ENCODE results near the gene RPH3AL. TPM values are rescaled to one million over a fixed set of nuclear protein-coding genes. Genes with fewer than 3 reads are reported as not detected.

RPH3AL gene
- total RNA-seq, 4 donors from 2014 or later, result 9.9 to 44.7 (median 21.5) TPM

- intact Hi-C loops (cut with DNase I; ENCODE audit: low total_unique reads), result no loop called here
- Histone ChIP-seq H3K27me3 (no peaks in the 10 kb centered on the region), H3K4me1 (no peaks in the 10 kb centered on the region), H3K27ac (no peak overlapping the region), H3K36me3 (no peaks in the 10 kb centered on the region), H3K9me3 (no peaks in the 10 kb centered on the region), H3K4me3 (no peak overlapping the region)
- no peak for DNase-seq
- no peak for TF ChIP-seq CTCF (IDR thresholded peaks at IDR 0.05)
- no peak for TF ChIP-seq POLR2A (IDR thresholded peaks at IDR 0.05)
Measured at GRCh38 chr17:305090-305976, 47.3 kb downstream of the RPH3AL start.

- no peaks in the 10 kb centered on the region for H3K9me3 ChIP-seq
- intact Hi-C loops (cut with DNase I; ENCODE audit: low total_unique reads), result no loop called here
- DNase-seq, result peak in 1 of 2 donors; percentile 39
- H3K4me3 ChIP-seq, result no peak overlapping the region
- no peaks in the 10 kb centered on the region for H3K4me1 ChIP-seq
- H3K27ac ChIP-seq, result no peak overlapping the region
- no peaks in the 10 kb centered on the region for H3K36me3 ChIP-seq
- TF ChIP-seq CTCF (IDR thresholded peaks at IDR 0.05) (no peak), POLR2A (IDR thresholded peaks at IDR 0.05) (no peak)
- H3K27me3 ChIP-seq, result no peaks in the 10 kb centered on the region
Measured at GRCh38 chr17:304461-304860, 48.1 kb downstream of the RPH3AL start.

GRCh38 chr17:303168-303567 lies 49.4 kb downstream of the RPH3AL start:
- no peaks in the 10 kb centered on the region for H3K4me1 ChIP-seq
- intact Hi-C loops (cut with DNase I; ENCODE audit: low total_unique reads), result no loop called here
- no peak overlapping the region for H3K4me3 ChIP-seq
- DNase-seq, result no peak
- H3K9me3 ChIP-seq, result no peaks in the 10 kb centered on the region
- no peaks in the 10 kb centered on the region for H3K36me3 ChIP-seq
- H3K27me3 ChIP-seq, result no peaks in the 10 kb centered on the region
- TF ChIP-seq POLR2A (IDR thresholded peaks at IDR 0.05), result no peak
- no peak for TF ChIP-seq CTCF (IDR thresholded peaks at IDR 0.05)
- no peak overlapping the region for H3K27ac ChIP-seq

- no peak overlapping the region for H3K4me3 ChIP-seq
- H3K27me3 ChIP-seq, result no peaks in the 10 kb centered on the region
- H3K36me3 ChIP-seq, result no peaks in the 10 kb centered on the region
- no peaks in the 10 kb centered on the region for H3K9me3 ChIP-seq
- DNase-seq, result no peak
- H3K4me1 ChIP-seq, result no peaks in the 10 kb centered on the region
- intact Hi-C loops (cut with DNase I; ENCODE audit: low total_unique reads), result no loop called here
- TF ChIP-seq POLR2A (IDR thresholded peaks at IDR 0.05) (no peak), CTCF (IDR thresholded peaks at IDR 0.05) (no peak)
- H3K27ac ChIP-seq, result peak overlapping the region in 1 of 2 donors; percentile 66
Measured at GRCh38 chr17:302300-302698, 50.3 kb downstream of the RPH3AL start.

GRCh38 chr17:301681-302299 lies 50.8 kb downstream of the RPH3AL start:
- DNase-seq, result peak in 1 of 2 donors; percentile 20
- intact Hi-C loops (cut with DNase I; ENCODE audit: low total_unique reads), result no loop called here
- TF ChIP-seq POLR2A (IDR thresholded peaks at IDR 0.05) (no peak), CTCF (IDR thresholded peaks at IDR 0.05) (no peak)

More at GRCh38 chr17:301681-302299, 50.8 kb downstream of the RPH3AL start:
- Histone ChIP-seq H3K36me3 (no peaks in the 10 kb centered on the region), H3K9me3 (no peaks in the 10 kb centered on the region), H3K4me3 (no peak overlapping the region), H3K27ac (peak overlapping the region in 1 of 2 donors; percentile 66), H3K4me1 (no peaks in the 10 kb centered on the region), H3K27me3 (no peaks in the 10 kb centered on the region)
